OCI-LY3 (cell line): ENCODE measurements around the gene TFE3.

ENCODE experiments used
- H2AFZ ChIP-seq: fragments of 200-600, 300-600 bp; shearing (Covaris generic); 2 replicates; pipeline ENCODE4 v1.6.0; 2014; ENCODE audit warnings: antibody characterized with exemption, low read depth, low read length
- H3K27ac ChIP-seq: fragments of 200-600, 300-600 bp; sonication (generic); 2 replicates; pipeline ENCODE4 v1.5.1; 2014; ENCODE audit warnings: mild to moderate bottlenecking, low read length, moderate library complexity, mixed read lengths
- H3K27me3 ChIP-seq: fragments of 200-600, 300-600 bp; sonication (generic); 2 replicates; pipeline ENCODE4 v1.6.1; 2014; ENCODE audit warnings: low read depth, low read length, mixed read lengths
- H3K36me3 ChIP-seq: fragments of 200-600, 300-600 bp; sonication (generic); replicated peaks from 2 replicates; pipeline ENCODE3; 2014; ENCODE audit warnings: low read depth, low read length, mixed read lengths
- H3K4me1 ChIP-seq: fragments of 300-600, 200-600 bp; sonication (generic); 2 replicates; pipeline ENCODE4 v1.6.1; 2014; ENCODE audit warnings: low read length, mixed read lengths
- H3K4me2 ChIP-seq: fragments of 200-600, 300-600 bp; sonication (generic); 2 replicates; pipeline ENCODE4 v1.6.1; 2014; ENCODE audit warnings: low read length, mixed read lengths
- H3K4me3 ChIP-seq: fragments of 300-600, 200-600 bp; sonication (generic); 2 replicates; pipeline ENCODE4 v1.5.1; 2014; ENCODE audit warnings: antibody characterized with exemption, mild to moderate bottlenecking, low read length, moderate library complexity
- H3K79me2 ChIP-seq: fragments of 300-600, 200-600 bp; shearing (Covaris generic); 2 replicates; pipeline ENCODE4 v1.6.1; 2014; ENCODE audit warnings: mild to moderate bottlenecking, low read length, mixed read lengths
- H3K9ac ChIP-seq: fragments of 300-600, 200-600 bp; shearing (Covaris generic); 2 replicates; pipeline ENCODE4 v1.6.0; 2014; ENCODE audit warnings: mild to moderate bottlenecking, low read length, moderate library complexity
- H3K9me3 ChIP-seq: fragments of 200-600, 300-600 bp; shearing (Covaris generic); 2 replicates; pipeline ENCODE4 v1.6.1; 2014; ENCODE audit warnings: low read length, mixed read lengths; ENCODE audit not compliant: insufficient read depth
- H4K20me1 ChIP-seq: fragments of 200-600, 300-600 bp; sonication (generic); 2 replicates; pipeline ENCODE4 v1.6.1; 2016; ENCODE audit warnings: low read length, mixed read lengths; ENCODE audit not compliant: insufficient read depth
- EZH2phosphoT487 ChIP-seq: fragments of 200-600 bp; shearing (Covaris generic); IDR thresholded peaks from 2 replicates; pipeline ENCODE4 v1.6.1; 2018; ENCODE audit warnings: antibody characterized with exemption, mixed run types, low read depth
- TF ChIP-seq, protein P1 (sequence below): fragments of 200-600, 300-600 bp; sonication (generic); IDR thresholded peaks from 2 replicates; pipeline ENCODE4 v1.5.1; 2014; ENCODE audit warnings: antibody characterized with exemption, low read length, low read depth

TFE3 gene

DNA sequence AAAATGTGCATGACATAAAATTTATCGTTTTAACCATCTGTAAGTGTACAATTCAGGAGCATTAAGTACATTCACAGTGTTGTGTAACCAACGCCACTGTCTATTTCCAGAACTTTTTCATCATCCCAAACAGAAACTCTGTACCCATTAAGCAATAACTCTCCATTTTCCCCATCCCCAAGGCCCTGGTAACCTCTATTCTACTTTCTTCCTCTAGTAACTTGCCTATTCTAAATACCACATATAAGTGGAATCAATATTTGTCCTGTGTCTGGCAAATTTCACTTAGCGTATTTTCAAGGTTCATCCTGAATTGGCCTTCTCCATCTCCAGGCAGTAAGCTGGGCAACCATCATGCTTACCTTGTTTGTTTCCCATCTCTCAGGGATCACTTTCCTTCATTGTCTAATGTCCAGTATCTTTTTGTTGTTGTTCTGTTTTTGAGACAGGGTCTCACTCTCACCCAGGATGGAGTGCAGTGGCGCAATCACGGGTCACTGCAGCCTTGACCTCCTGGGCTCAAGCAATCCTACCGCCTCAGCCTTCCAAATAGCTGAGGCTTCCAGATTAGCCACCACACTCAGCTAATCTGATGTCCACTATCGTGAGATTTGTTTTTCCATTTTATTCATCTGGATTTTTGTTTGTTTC lies 23.4 kb downstream of the TFE3 start:
- Histone ChIP-seq H3K27ac (no peak overlapping the region), H3K9me3 (no peaks in the 10 kb centered on the region), H2AFZ (no peak overlapping the region), H4K20me1 (no peaks in the 10 kb centered on the region), H3K27me3 (no peaks in the 10 kb centered on the region), H3K4me2 (no peak overlapping the region), H3K36me3 (peaks cover 4% of the 10 kb centered on the region), H3K4me3 (no peak overlapping the region), H3K9ac (no peak overlapping the region), H3K79me2 (no peaks in the 10 kb centered on the region), H3K4me1 (peaks cover 11% of the 10 kb centered on the region)
- no peak for TF ChIP-seq EZH2phosphoT487
- TF ChIP-seq, protein P1, sequence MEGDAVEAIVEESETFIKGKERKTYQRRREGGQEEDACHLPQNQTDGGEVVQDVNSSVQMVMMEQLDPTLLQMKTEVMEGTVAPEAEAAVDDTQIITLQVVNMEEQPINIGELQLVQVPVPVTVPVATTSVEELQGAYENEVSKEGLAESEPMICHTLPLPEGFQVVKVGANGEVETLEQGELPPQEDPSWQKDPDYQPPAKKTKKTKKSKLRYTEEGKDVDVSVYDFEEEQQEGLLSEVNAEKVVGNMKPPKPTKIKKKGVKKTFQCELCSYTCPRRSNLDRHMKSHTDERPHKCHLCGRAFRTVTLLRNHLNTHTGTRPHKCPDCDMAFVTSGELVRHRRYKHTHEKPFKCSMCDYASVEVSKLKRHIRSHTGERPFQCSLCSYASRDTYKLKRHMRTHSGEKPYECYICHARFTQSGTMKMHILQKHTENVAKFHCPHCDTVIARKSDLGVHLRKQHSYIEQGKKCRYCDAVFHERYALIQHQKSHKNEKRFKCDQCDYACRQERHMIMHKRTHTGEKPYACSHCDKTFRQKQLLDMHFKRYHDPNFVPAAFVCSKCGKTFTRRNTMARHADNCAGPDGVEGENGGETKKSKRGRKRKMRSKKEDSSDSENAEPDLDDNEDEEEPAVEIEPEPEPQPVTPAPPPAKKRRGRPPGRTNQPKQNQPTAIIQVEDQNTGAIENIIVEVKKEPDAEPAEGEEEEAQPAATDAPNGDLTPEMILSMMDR: no peak

DNA sequence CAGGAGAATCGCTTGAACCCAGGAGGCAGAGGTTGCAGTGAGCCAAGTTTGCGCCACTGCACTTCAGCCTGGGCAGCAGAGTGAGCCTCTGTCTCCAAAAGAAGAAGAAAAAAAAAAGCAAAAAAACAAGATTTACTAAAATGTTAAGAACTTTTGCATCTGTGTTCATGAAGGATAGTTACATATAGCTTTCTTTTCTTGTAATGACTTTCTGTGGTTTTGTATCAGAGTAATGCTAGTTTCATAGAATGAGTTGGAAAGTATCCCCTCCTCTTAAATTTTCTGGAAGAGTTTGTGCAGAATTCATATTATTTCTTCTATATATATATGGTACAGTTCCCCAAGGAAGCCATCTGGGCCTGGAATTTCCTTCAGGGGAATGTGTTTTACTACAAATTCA lies 24.1 kb downstream of the TFE3 start:
- H3K4me1 ChIP-seq: peaks cover 11% of the 10 kb centered on the region
- H2AFZ ChIP-seq: no peak overlapping the region
- TF ChIP-seq, protein P1: no peak
- TF ChIP-seq EZH2phosphoT487: no peak
- H3K79me2 ChIP-seq: no peaks in the 10 kb centered on the region
- H3K27me3 ChIP-seq: no peaks in the 10 kb centered on the region
- no peak overlapping the region for H3K9ac ChIP-seq
- H3K4me3 ChIP-seq: no peak overlapping the region
- no peak overlapping the region for H3K4me2 ChIP-seq
- no peaks in the 10 kb centered on the region for H3K9me3 ChIP-seq
- no peaks in the 10 kb centered on the region for H4K20me1 ChIP-seq
- no peaks in the 10 kb centered on the region for H3K36me3 ChIP-seq
- H3K27ac ChIP-seq: no peak overlapping the region

DNA sequence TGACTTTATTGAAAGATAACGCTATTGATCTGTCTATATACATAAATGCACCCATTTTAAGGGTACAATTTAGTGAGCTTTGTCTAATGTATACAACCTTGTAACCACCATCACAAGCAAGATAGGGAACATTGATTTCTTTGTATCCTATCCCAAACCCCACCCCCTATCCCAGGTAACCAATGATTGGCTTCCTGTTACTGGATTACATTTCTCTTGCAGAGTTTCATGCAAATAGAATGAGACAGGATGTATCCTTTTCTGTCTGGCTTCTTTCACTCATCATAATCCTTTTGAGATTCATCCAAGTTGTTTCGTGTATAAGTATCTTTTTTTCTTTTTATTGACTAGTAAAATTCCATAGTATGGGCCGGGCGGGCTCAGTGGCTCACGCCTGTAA lies 39.5 kb downstream of the TFE3 start:
- no peaks in the 10 kb centered on the region for H3K27me3 ChIP-seq
- no peak for TF ChIP-seq EZH2phosphoT487
- TF ChIP-seq, protein P1: no peak
- H3K36me3 ChIP-seq: peaks cover under 1% of the 10 kb centered on the region
- H3K4me2 ChIP-seq: no peak overlapping the region
- H3K27ac ChIP-seq: no peak overlapping the region
- H3K4me3 ChIP-seq: no peak overlapping the region
- peaks cover 4% of the 10 kb centered on the region; the same call in 1 of the 2 replicates for H4K20me1 ChIP-seq
- peaks cover 27% of the 10 kb centered on the region for H3K79me2 ChIP-seq
- H2AFZ ChIP-seq: no peak overlapping the region
- H3K9ac ChIP-seq: no peak overlapping the region
- peaks cover 13% of the 10 kb centered on the region for H3K4me1 ChIP-seq
- H3K9me3 ChIP-seq: no peaks in the 10 kb centered on the region

DNA sequence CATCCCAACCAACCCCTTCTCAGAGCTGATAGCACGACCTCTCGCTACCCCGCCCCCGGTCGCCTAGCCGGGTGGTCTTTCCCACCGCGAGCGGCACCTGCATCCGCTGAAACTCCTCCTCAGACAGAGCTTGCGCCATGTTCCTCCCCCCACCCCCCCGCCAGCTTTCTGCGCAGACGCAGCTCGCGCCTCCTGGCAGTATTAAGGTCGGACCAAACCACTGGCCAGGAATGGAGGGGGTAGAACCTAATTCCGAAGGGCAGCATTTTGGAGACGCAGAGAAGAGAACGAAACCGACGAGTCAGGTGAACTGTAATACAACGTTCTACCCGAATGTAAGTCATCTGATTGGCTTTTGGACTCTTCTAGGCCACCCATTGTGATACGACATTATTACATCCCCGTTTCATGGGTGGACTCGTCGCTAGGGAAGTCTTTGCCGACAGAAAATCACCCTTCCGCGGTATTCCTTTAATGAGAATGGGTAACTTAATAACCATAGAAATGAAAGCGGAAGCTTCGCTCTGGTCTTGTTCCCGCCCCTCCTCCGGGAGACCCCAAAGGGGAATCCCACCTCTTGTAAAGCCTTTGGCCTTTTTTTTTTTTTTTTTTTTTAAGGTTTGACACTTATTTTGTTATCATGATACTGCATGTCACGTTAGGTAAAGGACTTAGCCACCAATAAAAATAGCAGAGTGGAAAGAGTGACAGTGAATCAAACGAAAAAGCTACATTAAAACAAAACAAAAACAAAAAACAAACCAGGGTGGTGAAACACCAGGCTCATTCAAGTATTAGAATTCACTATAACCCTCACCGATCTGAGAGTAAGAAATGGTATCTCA lies 40.8 kb downstream of the TFE3 start, which contains the start of gene GRIPAP1:
Gene GRIPAP1 (minus strand): TSS at position 174 of the 845 bp plus-strand sequence. CDS start 35 bp downstream, at position 139.
- Histone ChIP-seq H3K79me2 (peaks cover 27% of the 10 kb centered on the region), H4K20me1 (peaks cover 4% of the 10 kb centered on the region; the same call in 1 of the 2 replicates), H3K4me2 (peak within 1 kb of the TSS; percentile 56), H2AFZ (peak within 1 kb of the TSS; percentile 71; the same call in 1 of the 2 replicates), H3K4me1 (peaks cover 13% of the 10 kb centered on the region), H3K27me3 (no peaks in the 10 kb centered on the region), H3K9ac (peak within 1 kb of the TSS; percentile 100), H3K27ac (peak within 1 kb of the TSS; percentile 79), H3K36me3 (peaks cover 15% of the 10 kb centered on the region), H3K4me3 (peak within 1 kb of the TSS; percentile 100), H3K9me3 (no peaks in the 10 kb centered on the region)
- TF ChIP-seq, protein P1: no peak
- no peak for TF ChIP-seq EZH2phosphoT487
